Heart left ventricle (tissue), 16 donors: Measurements from ENCODE around the gene SLC38A2. TPM values are rescaled to one million over a fixed set of nuclear protein-coding genes. Genes with fewer than 3 reads are reported as not detected.
A peak's percentile ranks its signal among the peaks of the same experiment; 100 is the strongest.

Experiments used
- ATAC-seq, 4 donors: fragments of 200-7000 bp; cut with Tn5 transposase; one replicate each; pipeline ENCODE4 v1.9.1; 2020 to 2022; ENCODE audit warnings: moderate library complexity in 4 of 4, mild to moderate bottlenecking in 3 of 4, moderate number of reproducible peaks in 1 of 4
- DNase-seq, 5 donors: peaks; one replicate each; pipeline ENCODE4 v3.0.0-alpha.2; 2020
- H3K27ac ChIP-seq, 12 donors: fragments of 200-600 bp; sonication (generic) in 4 of 12; one replicate each; pipeline versions ENCODE4 v1.5.0 to v1.8.0; 2016 to 2022; ENCODE audit warnings: mild to moderate bottlenecking in 2 of 12
- H3K27me3 ChIP-seq, 9 donors: fragments of 200-600 bp; sonication (generic) in 2 of 9; one replicate each; pipeline versions ENCODE4 v1.5.1 to v1.8.0; 2016 to 2022; ENCODE audit warnings: mild to moderate bottlenecking in 3 of 9
- H3K36me3 ChIP-seq, 9 donors: fragments of 200-600 bp; sonication (generic) in 2 of 9; one replicate each; pipeline versions ENCODE4 v1.5.0 to v1.8.0; 2018 to 2022; ENCODE audit warnings: mild to moderate bottlenecking in 2 of 9
- H3K4me1 ChIP-seq, 12 donors: fragments of 200-600 bp; sonication (generic) in 4 of 12; one replicate each; pipeline versions ENCODE4 v1.5.0 to v1.8.0; 2016 to 2022; ENCODE audit warnings: mild to moderate bottlenecking in 3 of 12
- H3K4me3 ChIP-seq, 12 donors: fragments of 200-600 bp; sonication (generic) in 4 of 12; one replicate each; pipeline versions ENCODE4 v1.5.0 to v1.8.0; 2017 to 2022; ENCODE audit warnings: mild to moderate bottlenecking in 9 of 12, moderate library complexity in 4 of 12
- H3K9me3 ChIP-seq, 12 donors: fragments of 200-600 bp; sonication (generic) in 4 of 12; one replicate each; pipeline versions ENCODE4 v1.5.0 to v1.8.0; 2016 to 2022; ENCODE audit warnings: mild to moderate bottlenecking in 1 of 12
- POLR2A ChIP-seq, 2 donors: fragments of 450-650 bp; IDR thresholded peaks; one replicate each; pipeline ENCODE4 v1.6.1; 2017; ENCODE audit warnings: antibody characterized with exemption in 2 of 2, mild to moderate bottlenecking in 2 of 2, moderate library complexity in 2 of 2
- WGBS, 4 donors: extraction: QIAGEN DNeasy Blood & Tissue Kit in 2 of 4; methylation state at CpG; one replicate each; pipeline versions ENCODE4 v1.1.5 to v1.1.7; 2013 to 2018; 5-methylcytosine and 5-hydroxymethylcytosine counted together
- intact Hi-C, 10 donors: fragments of 100-400 bp; cut with DNase I; formaldehyde crosslinking; loops; one replicate each; pipeline versions ENCODE4 v1.11.1 to v1.14.2; 2022
- polyA plus RNA-seq, 2 donors: library from polyadenylated mRNA; stranded (reverse); fragments of 200-250 nt; gene quantifications; one replicate each; pipeline ENCODE4 v1.2.3, GENCODE V29; 2013
- total RNA-seq, 9 donors: library from RNA; depleted of rRNA in 2 of 9; stranded (reverse); fragments of >200 nt in 2 of 9; fragmentation: NEBNext Ultra II Directional in 3 of 9; extraction: Animal tissue kit (Norgen Biotek cat#: 25700) in 3 of 9; gene quantifications; one replicate each; pipeline versions ENCODE4 v1.1.0 to v1.2.4, GENCODE V29; 2016 to 2023
- TF ChIP-seq, protein P1 (sequence below), 12 donors: fragments of 200-600 bp; sonication (generic) in 4 of 12; IDR thresholded peaks; one replicate each; pipeline versions ENCODE4 v1.5.0 to v1.8.0; 2018 to 2022; ENCODE audit warnings: antibody characterized with exemption in 12 of 12, mild to moderate bottlenecking in 5 of 12
- donor health status: ischemic (EF 13 %, LVEDD 7.1; RV severe dilation, severe dysfunction).
- donor health status: healthy with polysubstance abuse.
- donor health status: DM: no; HTN: yes; CAD: no.
- donor health status: DM: no; HTN: no; CAD: no.
- donor health status: ischemic (EF 25% LVEDD 6.9; RV normal size, moderate dysfunction).
- donor health status: ischemic (EF 25% LVEDD 5.7; RV mildly dilated, moderate dysfunction).
- donor health status: healthy.
- donor health status: DM: yes; HTN: yes; CAD: no.
- donor health status: ischemic (EF 35%, LVEDD 5.7; RV mildly dilated, moderate dysfunction).
- donor health status: nonischemic (EF 11% LVEDD 7.7; RV severe dilation, severe dysfunction).
- donor health status: DM: yes; HTN: yes; CAD: no.
- donor health status: PGD.
- donor health status: ischemic (EF 29% LVEDD 5.4; RV normal size, mild dysfunction).
- donor health status: nonischemic (EF 23%, LVEDD 6.1; RV moderate dilation, normal function).

The SLC38A2 gene
- total and polyA plus RNA-seq, 11 donors, result 39.7 to 373 (median 161) TPM

GRCh38 chr12:46364777-46365580 is 7.6 kb downstream of the SLC38A2 start:
- WGBS, 4 donors, result 28 to 38% (median 29%) methylated on average over 3 of the region's 3 CpGs
- peak overlapping the region in 10 of 12 donors; percentile 14 to 55 (median 37) for H3K27ac ChIP-seq
- no peaks in the 10 kb centered on the region for H3K9me3 ChIP-seq
- intact Hi-C loops, result loop anchor here in 2 of 10 donors (5.0 to 10.0 kb wide), 2 partner anchors 160 to 297 kb away; no protein-coding TSS in a partner anchor
- ATAC-seq, result peak; percentile 57 to 70 (median 62)
- no peak for TF ChIP-seq POLR2A (IDR thresholded peaks at IDR 0.05)
- TF ChIP-seq, protein P1, sequence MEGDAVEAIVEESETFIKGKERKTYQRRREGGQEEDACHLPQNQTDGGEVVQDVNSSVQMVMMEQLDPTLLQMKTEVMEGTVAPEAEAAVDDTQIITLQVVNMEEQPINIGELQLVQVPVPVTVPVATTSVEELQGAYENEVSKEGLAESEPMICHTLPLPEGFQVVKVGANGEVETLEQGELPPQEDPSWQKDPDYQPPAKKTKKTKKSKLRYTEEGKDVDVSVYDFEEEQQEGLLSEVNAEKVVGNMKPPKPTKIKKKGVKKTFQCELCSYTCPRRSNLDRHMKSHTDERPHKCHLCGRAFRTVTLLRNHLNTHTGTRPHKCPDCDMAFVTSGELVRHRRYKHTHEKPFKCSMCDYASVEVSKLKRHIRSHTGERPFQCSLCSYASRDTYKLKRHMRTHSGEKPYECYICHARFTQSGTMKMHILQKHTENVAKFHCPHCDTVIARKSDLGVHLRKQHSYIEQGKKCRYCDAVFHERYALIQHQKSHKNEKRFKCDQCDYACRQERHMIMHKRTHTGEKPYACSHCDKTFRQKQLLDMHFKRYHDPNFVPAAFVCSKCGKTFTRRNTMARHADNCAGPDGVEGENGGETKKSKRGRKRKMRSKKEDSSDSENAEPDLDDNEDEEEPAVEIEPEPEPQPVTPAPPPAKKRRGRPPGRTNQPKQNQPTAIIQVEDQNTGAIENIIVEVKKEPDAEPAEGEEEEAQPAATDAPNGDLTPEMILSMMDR (IDR thresholded peaks at IDR 0.05), result no peak
- H3K27me3 ChIP-seq, result no peaks in the 10 kb centered on the region
- DNase-seq, result peak in 4 of 5 donors; percentile 60 to 72 (median 66)
- peaks cover 10 to 96% (median 73%) of the 10 kb centered on the region in 12 donors for H3K4me1 ChIP-seq
- peak overlapping the region in 7 of 12 donors; percentile 0 to 34 (median 14) for H3K4me3 ChIP-seq
- H3K36me3 ChIP-seq, result peaks cover 2 to 100% (median 100%) of the 10 kb centered on the region in 9 donors

DNA sequence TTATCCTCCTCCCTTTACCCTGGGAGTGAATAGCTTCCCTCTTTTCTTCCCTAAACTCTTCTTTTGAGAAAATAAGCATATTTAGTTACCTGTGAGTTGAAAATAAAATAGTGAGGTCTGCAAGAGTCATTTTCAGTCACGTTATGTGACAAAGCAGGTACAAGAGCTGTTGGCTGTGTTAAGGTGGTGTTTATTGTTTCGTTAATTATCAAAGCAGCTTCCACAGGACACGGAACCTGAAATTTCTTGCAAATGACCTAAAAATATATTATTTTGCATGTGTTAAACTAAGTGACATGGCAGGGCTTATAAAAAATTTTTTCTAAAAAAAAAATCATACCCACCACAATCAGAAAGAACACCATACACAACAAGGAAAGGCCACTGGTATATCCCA is 8.3 kb downstream of the SLC38A2 start:
- ATAC-seq, result no peak
- Histone ChIP-seq H3K27me3 (no peaks in the 10 kb centered on the region), H3K9me3 (no peaks in the 10 kb centered on the region), H3K36me3 (peaks cover 2 to 100% (median 100%) of the 10 kb centered on the region in 9 donors), H3K27ac (peak overlapping the region in 3 of 12 donors; percentile 22 to 55 (median 53)), H3K4me1 (peaks cover 10 to 93% (median 67%) of the 10 kb centered on the region in 12 donors), H3K4me3 (peak overlapping the region in 1 of 12 donors; percentile 29)
- TF ChIP-seq, protein P1 (IDR thresholded peaks at IDR 0.05), result no peak
- no peak for TF ChIP-seq POLR2A (IDR thresholded peaks at IDR 0.05)
- WGBS, 4 donors, result 69 to 77% (median 76%) methylated on average over 3 of the region's 3 CpGs
- intact Hi-C loops, result loop anchor here in 1 of 10 donors (10.0 kb wide), 1 partner anchor 159 kb away; no protein-coding TSS in a partner anchor
- no peak for DNase-seq

- WGBS, 4 donors, result 86 to 91% (median 88%) methylated on average over 9 of the region's 9 CpGs
- Histone ChIP-seq H3K27ac (peak overlapping the region in 2 of 12 donors; percentile 3 to 22), H3K9me3 (no peaks in the 10 kb centered on the region), H3K4me1 (peaks cover 10 to 87% (median 62%) of the 10 kb centered on the region in 12 donors), H3K27me3 (no peaks in the 10 kb centered on the region), H3K4me3 (no peak overlapping the region), H3K36me3 (peaks cover 2 to 100% (median 100%) of the 10 kb centered on the region in 9 donors)
- ATAC-seq (no peak), DNase-seq (no peak)
- intact Hi-C loops, result loop anchor here in 1 of 10 donors (10.0 kb wide), 1 partner anchor 159 kb away; no protein-coding TSS in a partner anchor
- no peak for TF ChIP-seq POLR2A (IDR thresholded peaks at IDR 0.05)
- TF ChIP-seq, protein P1 (IDR thresholded peaks at IDR 0.05), result no peak
Observed at GRCh38 chr12:46363582-46364299, 8.8 kb downstream of the SLC38A2 start.
